Spleen (tissue), 7 donors: ENCODE results near the gene CUBN.

Experiments
- CTCF ChIP-seq, 11 experiments: fragments of 200-600 bp in 7 of 11; fragments of 450-650 bp in 4 of 11; sonication (generic) in 4 of 11; IDR thresholded peaks in 8 of 11; conservative IDR thresholded peaks in 3 of 11; 1 replicate in 7 of 11; 2 replicates in 4 of 11; pipeline versions ENCODE4 v1.4.0 to v1.8.0; 2016 to 2021; ENCODE audit warnings: antibody characterized with exemption in 11 of 11, inconsistent platforms in 4 of 11, mild to moderate bottlenecking in 1 of 11
- POLR2A ChIP-seq, 3 donors: fragments of 450-650 bp; IDR thresholded peaks; one replicate each; pipeline ENCODE4 v1.5.1; 2017; ENCODE audit warnings: antibody characterized with exemption in 3 of 3, mild to moderate bottlenecking in 1 of 3
- POLR2AphosphoS5 ChIP-seq, 3 donors: sonication (generic); formaldehyde crosslinking; IDR thresholded peaks; one replicate each; pipeline ENCODE4 v1.5.1; 2017; ENCODE audit warnings: antibody characterized with exemption in 3 of 3
- donor health status: DM: no; HTN: no; CAD: no; lungs with moderate emphysema.
- donor health status: DM: no; HTN: no; CAD: no.
- donor health status: DM: no; HTN: no; CAD: no.

- TF ChIP-seq POLR2AphosphoS5 (IDR thresholded peaks at IDR 0.05) (no peak), CTCF (IDR thresholded peaks at IDR 0.05 in 8 of 11, conservative IDR thresholded peaks at IDR 0.05 in 3 of 11) (no peak), POLR2A (IDR thresholded peaks at IDR 0.05) (no peak)
Measured at GRCh38 chr10:17007418-17007770, 122.2 kb downstream of the CUBN start.
